HepG2 (cell line): ENCODE results near the gene ALOXE3. TPM values are rescaled to one million over a fixed set of nuclear protein-coding genes. Genes with fewer than 3 reads are reported as not detected.

ENCODE experiments used
- ATAC-seq: fragments of 200-7000 bp; cut with Tn5 transposase; 3 replicates; pipeline ENCODE4 v1.9.1; 2020; ENCODE audit warnings: mild to moderate bottlenecking, moderate library complexity
- BruUV-seq: library from RNA; stranded (reverse); fragments of 400-500 nt; replicated peaks from 2 replicates; lab custom pipeline; 2021; lab: Mats Ljungman, UMichigan
- CTCF ChIA-PET: fragments of 300-600 bp; formaldehyde crosslinking; extraction: SDS; loops from one replicate; lab custom pipeline; 2021; ENCODE audit warnings: low total read pairs, inconsistent platforms, low intra/inter-chr PET ratio; lab: Yijun Ruan, JAX
- POLR2A ChIA-PET: fragments of 350-600 bp; sonication (Branson Sonifier 250); formaldehyde crosslinking; loops from one replicate; lab custom pipeline; 2020; ENCODE audit warnings: antibody characterized with exemption, inconsistent platforms; lab: Yijun Ruan, JAX
- DNase-seq: peaks from one replicate; pipeline ENCODE4 v3.0.0-alpha.2; 2015; ENCODE audit warnings: low spot score
- FAIRE-seq: peaks from 3 replicates; lab custom pipeline; 2011; peaks lifted over from hg19 to GRCh38; lab: Jason Lieb, UNC
- H2AFZ ChIP-seq: one replicate; pipeline ENCODE4 v1.6.1; 2011; ENCODE audit warnings: low read length, inconsistent platforms
- H3K27ac ChIP-seq: fragments of 300-600 bp; 3 replicates; pipeline ENCODE4 v1.8.0; 2011; ENCODE audit warnings: mixed run types, mild to moderate bottlenecking, mixed read lengths, low read length, inconsistent platforms; ENCODE audit not compliant: insufficient read depth; ENCODE audit errors: extremely low read length
- H3K27me3 ChIP-seq, 2 experiments: fragments of 200-600 bp in 1 of 2; 2 replicates in 1 of 2; 3 replicates in 1 of 2; pipeline versions ENCODE4 v1.6.0 to v1.8.0; 2011; ENCODE audit warnings: low read length in 2 of 2, mild to moderate bottlenecking in 2 of 2, moderate library complexity in 2 of 2, inconsistent platforms in 1 of 2; ENCODE audit not compliant: insufficient read depth in 2 of 2, control insufficient read depth in 1 of 2
- H3K36me3 ChIP-seq, 2 experiments: fragments of 200-600 bp in 1 of 2; replicated peaks in 1 of 2; 2 replicates in 1 of 2; 3 replicates in 1 of 2; pipeline versions ENCODE4 v1.5.1 to v1.8.0; 2011; ENCODE audit warnings: low read length in 2 of 2, inconsistent platforms in 1 of 2; ENCODE audit not compliant: insufficient read depth in 2 of 2, control insufficient read depth in 1 of 2
- H3K4me1 ChIP-seq: 2 replicates; pipeline ENCODE4 v1.5.1; 2012; ENCODE audit warnings: low read length, inconsistent platforms; ENCODE audit not compliant: insufficient read depth
- H3K4me2 ChIP-seq: 2 replicates; pipeline ENCODE4 v1.6.0; 2011; ENCODE audit warnings: low read depth, low read length, inconsistent platforms
- H3K4me3 ChIP-seq, 3 experiments: fragments of 200-600 bp in 1 of 3; sonication (generic), shearing (Covaris generic) in 1 of 3; replicated peaks in 1 of 3; 2 replicates each; pipeline ENCODE4 v1.5.1; 2011 to 2016; ENCODE audit warnings: low read length in 3 of 3, inconsistent platforms in 2 of 3, low read depth in 2 of 3, mild to moderate bottlenecking in 2 of 3, control low read depth in 1 of 3, mixed read lengths in 1 of 3; ENCODE audit not compliant: insufficient read depth in 1 of 3
- H3K79me2 ChIP-seq: one replicate; pipeline ENCODE4 v1.6.1; 2011; ENCODE audit warnings: low read length, inconsistent platforms; ENCODE audit not compliant: insufficient read depth
- H3K9ac ChIP-seq: 2 replicates; pipeline ENCODE4 v1.6.0; 2011; ENCODE audit warnings: mild to moderate bottlenecking, low read depth, low read length, inconsistent platforms; ENCODE audit not compliant: insufficient read depth
- H3K9me3 ChIP-seq: 2 replicates; pipeline ENCODE4 v1.5.1; 2012; ENCODE audit warnings: mild to moderate bottlenecking, low read length
- H4K20me1 ChIP-seq: 2 replicates; pipeline ENCODE4 v1.6.0; 2011; ENCODE audit warnings: inconsistent platforms, mild to moderate bottlenecking, low read length, moderate library complexity; ENCODE audit not compliant: insufficient read depth
- ARNT2 ChIP-seq: sonication (generic); formaldehyde crosslinking; IDR thresholded peaks from 2 replicates; pipeline ENCODE4 v1.8.0; 2022; ENCODE audit warnings: mild to moderate bottlenecking, low read depth, missing genetic modification reagents, moderate library complexity
- CBFB ChIP-seq: sonication (generic); formaldehyde crosslinking; IDR thresholded peaks from 2 replicates; pipeline ENCODE4 v1.4.0; 2020; ENCODE audit warnings: missing genetic modification reagents
- JUNB ChIP-seq: sonication (generic); formaldehyde crosslinking; IDR thresholded peaks from 2 replicates; pipeline ENCODE4 v1.8.0; 2022; ENCODE audit warnings: missing genetic modification reagents, mild to moderate bottlenecking, borderline replicate concordance
- PHF8 ChIP-seq: sonication (generic); formaldehyde crosslinking; IDR thresholded peaks from 2 replicates; pipeline ENCODE4 v1.5.0; 2020; ENCODE audit warnings: missing genetic modification reagents
- POGZ ChIP-seq: sonication (generic); formaldehyde crosslinking; IDR thresholded peaks from 2 replicates; pipeline ENCODE4 v1.4.0; 2020; ENCODE audit warnings: mild to moderate bottlenecking, missing genetic modification reagents
- POLR2G ChIP-seq: fragments of 200-400 bp; formaldehyde crosslinking; IDR thresholded peaks from 2 replicates; pipeline ENCODE4 v1.6.1; 2018; ENCODE audit warnings: mild to moderate bottlenecking, low read depth, low read length, moderate library complexity
- SOX6 ChIP-seq, 2 experiments: fragments of 450-650 bp in 1 of 2; sonication (generic) in 1 of 2; formaldehyde crosslinking in 1 of 2; IDR thresholded peaks; 2 replicates each; pipeline versions ENCODE4 v1.4.0 to v1.6.1; 2017 to 2020; ENCODE audit warnings: antibody characterized with exemption in 1 of 2, mild to moderate bottlenecking in 1 of 2, missing genetic modification reagents in 1 of 2
- TOE1 ChIP-seq: sonication (generic); formaldehyde crosslinking; IDR thresholded peaks from 2 replicates; pipeline ENCODE4 v1.4.0; 2020; ENCODE audit warnings: mild to moderate bottlenecking, missing genetic modification reagents
- ZNF296 ChIP-seq: sonication (generic); formaldehyde crosslinking; conservative IDR thresholded peaks from 2 replicates; pipeline ENCODE4 v1.5.0; 2020; ENCODE audit warnings: mild to moderate bottlenecking, missing genetic modification reagents
- ZNF317 ChIP-seq: sonication (generic); formaldehyde crosslinking; IDR thresholded peaks from 2 replicates; pipeline ENCODE4 v1.5.0; 2020; ENCODE audit warnings: mild to moderate bottlenecking, missing genetic modification reagents
- ZNF484 ChIP-seq: sonication (generic); formaldehyde crosslinking; IDR thresholded peaks from 2 replicates; pipeline ENCODE4 v1.5.1; 2020; ENCODE audit warnings: mild to moderate bottlenecking, low read depth, missing genetic modification reagents, borderline replicate concordance
- ZNF605 ChIP-seq: sonication (generic); formaldehyde crosslinking; IDR thresholded peaks from 2 replicates; pipeline ENCODE4 v1.8.0; 2022; ENCODE audit warnings: mild to moderate bottlenecking, missing genetic modification reagents
- ZZZ3 ChIP-seq: sonication (generic); formaldehyde crosslinking; IDR thresholded peaks from 2 replicates; pipeline ENCODE4 v1.4.0; 2020; ENCODE audit warnings: missing genetic modification reagents, mild to moderate bottlenecking, borderline replicate concordance
- WGBS: methylation state at CpG from one replicate; pipeline ENCODE4 v1.1.6; 2017; ENCODE audit warnings: low lambda C conversion rate; 5-methylcytosine and 5-hydroxymethylcytosine counted together
- in situ Hi-C: cut with HindIII; loops from 2 replicates; pipeline ENCODE4 v1.10.0; 2017; ENCODE audit warnings: low pct_unique_long_range_greater_than_20kb; ENCODE audit not compliant: extremely low pct_ligation_motif_present
- intact Hi-C: fragments of 100-400 bp; cut with micrococcal nuclease; formaldehyde crosslinking; loops from one replicate; pipeline ENCODE4 v1.10.0; 2022; ENCODE audit not compliant: unreplicated experiment
- polyA plus RNA-seq, 8 experiments: library from polyadenylated mRNA; depleted of rRNA in 3 of 8; stranded (reverse) in 7 of 8; unstranded in 1 of 8; fragments of >200 nt; fragmentation: Illumina TruSeq in 4 of 8; extraction: Trizol in 4 of 8; gene quantifications; 2 replicates each; pipeline versions ENCODE4 v1.2.1 to v1.2.3, GENCODE V29; 2011 to 2016; ENCODE audit warnings: low read depth in 4 of 8, missing spikeins in 1 of 8, mixed read lengths in 1 of 8; ENCODE audit not compliant: insufficient read depth in 1 of 8
- total RNA-seq, 5 experiments: library from RNA; depleted of rRNA; stranded (reverse); fragments of >200 nt; fragmentation: Illumina TruSeq; extraction: Trizol; gene quantifications; 2 replicates each; pipeline ENCODE4 v1.2.3, GENCODE V29; 2016; ENCODE audit warnings: low read depth in 1 of 5
- TF ChIP-seq, protein P1 (sequence below): sonication (generic); formaldehyde crosslinking; IDR thresholded peaks from 2 replicates; pipeline ENCODE4 v1.4.0; 2020; ENCODE audit warnings: mild to moderate bottlenecking, missing genetic modification reagents
- TF ChIP-seq, protein P2 (sequence below): IDR thresholded peaks from 2 replicates; pipeline ENCODE4 v1.6.1; 2012; ENCODE audit warnings: low read depth, low read length, improper control_type of control experiment
- TF ChIP-seq, protein P3 (sequence below): sonication (generic); formaldehyde crosslinking; IDR thresholded peaks from 2 replicates; pipeline ENCODE4 v1.8.0; 2022; ENCODE audit warnings: missing genetic modification reagents, mild to moderate bottlenecking, moderate library complexity, borderline replicate concordance

Gene ALOXE3
- total and polyA plus RNA-seq, 2 of the 13 experiments (the other 11 are each of a cell fraction or from before 2014, with no cell fraction given) = 0.07 TPM; not detected in 1

DNA sequence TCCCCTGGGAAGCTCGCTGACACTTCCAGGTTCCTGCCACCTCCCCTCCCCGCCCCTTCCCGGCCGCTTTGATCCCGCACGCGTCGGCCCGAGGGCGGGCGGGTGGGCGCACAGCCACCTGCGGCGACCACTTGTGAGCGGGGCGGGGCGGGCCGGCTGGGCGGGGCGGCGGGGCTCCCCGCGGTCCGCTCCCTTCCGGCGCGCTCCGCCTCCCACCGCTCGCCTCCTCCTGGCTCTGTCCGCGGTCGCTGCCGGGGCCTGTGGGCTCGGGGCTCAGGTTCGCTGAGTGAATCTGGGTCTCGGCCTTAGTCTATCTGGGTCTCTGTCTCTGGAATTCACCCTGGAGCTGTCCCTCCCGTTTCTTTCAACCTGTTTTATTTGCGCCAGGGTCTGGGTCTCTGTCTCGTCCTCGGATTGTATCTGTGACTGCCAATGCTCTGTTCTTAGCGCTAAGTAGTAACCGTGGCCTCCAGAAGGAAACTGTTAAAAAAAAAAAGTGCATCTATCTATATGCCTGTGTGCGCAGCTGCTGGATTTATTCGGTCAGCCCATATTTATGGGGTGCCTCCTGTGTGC, 8.3 kb upstream of the ALOXE3 start (continued):
- TF ChIP-seq, protein P1, sequence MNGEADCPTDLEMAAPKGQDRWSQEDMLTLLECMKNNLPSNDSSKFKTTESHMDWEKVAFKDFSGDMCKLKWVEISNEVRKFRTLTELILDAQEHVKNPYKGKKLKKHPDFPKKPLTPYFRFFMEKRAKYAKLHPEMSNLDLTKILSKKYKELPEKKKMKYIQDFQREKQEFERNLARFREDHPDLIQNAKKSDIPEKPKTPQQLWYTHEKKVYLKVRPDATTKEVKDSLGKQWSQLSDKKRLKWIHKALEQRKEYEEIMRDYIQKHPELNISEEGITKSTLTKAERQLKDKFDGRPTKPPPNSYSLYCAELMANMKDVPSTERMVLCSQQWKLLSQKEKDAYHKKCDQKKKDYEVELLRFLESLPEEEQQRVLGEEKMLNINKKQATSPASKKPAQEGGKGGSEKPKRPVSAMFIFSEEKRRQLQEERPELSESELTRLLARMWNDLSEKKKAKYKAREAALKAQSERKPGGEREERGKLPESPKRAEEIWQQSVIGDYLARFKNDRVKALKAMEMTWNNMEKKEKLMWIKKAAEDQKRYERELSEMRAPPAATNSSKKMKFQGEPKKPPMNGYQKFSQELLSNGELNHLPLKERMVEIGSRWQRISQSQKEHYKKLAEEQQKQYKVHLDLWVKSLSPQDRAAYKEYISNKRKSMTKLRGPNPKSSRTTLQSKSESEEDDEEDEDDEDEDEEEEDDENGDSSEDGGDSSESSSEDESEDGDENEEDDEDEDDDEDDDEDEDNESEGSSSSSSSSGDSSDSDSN = peak; percentile 41; the same call in 1 of the 2 replicates
- TF ChIP-seq, protein P2, sequence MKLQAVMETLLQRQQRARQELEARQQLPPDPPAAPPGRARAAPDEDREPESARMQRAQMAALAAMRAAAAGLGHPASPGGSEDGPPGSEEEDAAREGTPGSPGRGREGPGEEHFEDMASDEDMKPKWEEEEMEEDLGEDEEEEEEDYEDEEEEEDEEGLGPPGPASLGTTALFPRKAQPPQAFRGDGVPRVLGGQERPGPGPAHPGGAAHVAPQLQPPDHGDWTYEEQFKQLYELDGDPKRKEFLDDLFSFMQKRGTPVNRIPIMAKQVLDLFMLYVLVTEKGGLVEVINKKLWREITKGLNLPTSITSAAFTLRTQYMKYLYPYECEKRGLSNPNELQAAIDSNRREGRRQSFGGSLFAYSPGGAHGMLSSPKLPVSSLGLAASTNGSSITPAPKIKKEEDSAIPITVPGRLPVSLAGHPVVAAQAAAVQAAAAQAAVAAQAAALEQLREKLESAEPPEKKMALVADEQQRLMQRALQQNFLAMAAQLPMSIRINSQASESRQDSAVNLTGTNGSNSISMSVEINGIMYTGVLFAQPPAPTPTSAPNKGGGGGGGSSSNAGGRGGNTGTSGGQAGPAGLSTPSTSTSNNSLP = no peak
- TF ChIP-seq JUNB (CRISPR knock-in tag) (no peak), POLR2G (no peak), CBFB (CRISPR knock-in tag) (no peak)

DNA sequence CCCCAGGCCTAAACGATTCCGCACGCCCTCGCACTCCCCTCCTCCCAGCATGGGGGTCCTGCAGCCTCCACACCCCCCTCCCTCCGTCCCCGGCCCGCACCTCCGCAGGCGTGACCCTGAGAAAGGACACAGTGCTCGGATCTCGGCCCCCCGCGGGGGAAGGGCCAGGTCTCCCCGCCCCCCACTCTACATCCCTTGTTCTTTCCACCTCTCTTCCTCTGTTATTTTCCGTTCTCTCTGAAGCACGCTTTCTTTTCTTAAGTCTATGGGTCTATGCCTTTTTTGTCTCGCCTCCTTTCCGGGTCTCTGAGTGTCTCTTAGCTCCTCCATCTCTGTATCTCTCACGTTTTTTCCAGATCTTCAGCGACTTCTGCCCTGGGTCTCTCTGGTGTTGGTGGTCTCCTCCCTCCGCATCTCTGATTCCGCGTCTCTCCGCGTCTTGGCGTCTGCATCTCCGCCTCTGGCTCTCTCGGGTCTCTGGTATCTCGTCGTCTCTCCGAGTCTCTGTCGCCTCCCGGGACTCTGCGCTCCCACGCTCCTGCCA, 7.7 kb upstream of the ALOXE3 start:
- ATAC-seq (no peak), FAIRE-seq (no peak), DNase-seq (no peak)
- H3K4me3 ChIP-seq = peak overlapping the region; percentile 58 to 95 (median 68)
- no peaks in the 10 kb centered on the region for H3K9me3 ChIP-seq
- peaks cover 46% of the 10 kb centered on the region for H3K4me1 ChIP-seq
- peaks cover 3% of the 10 kb centered on the region; the same call in 1 of the 2 replicates for H4K20me1 ChIP-seq
- intact Hi-C loops = loop anchor here (2.0 kb wide), 1 partner anchor 13 kb away; no protein-coding TSS in a partner anchor
- no TSS peak for BruUV-seq
- peak overlapping the region; percentile 71 for H2AFZ ChIP-seq
- in situ Hi-C loops = loop anchor here (10.0 kb wide), 1 partner anchor 59 kb away; no protein-coding TSS in a partner anchor
- H3K36me3 ChIP-seq = no peaks in the 10 kb centered on the region
- peaks cover 5 to 43% of the 10 kb centered on the region in 2 experiments for H3K27me3 ChIP-seq
- CTCF ChIA-PET = no interaction called here
- H3K79me2 ChIP-seq = no peaks in the 10 kb centered on the region
- peak overlapping the region; percentile 100 for H3K4me2 ChIP-seq
- H3K27ac ChIP-seq = no peak overlapping the region
- under 1% methylated on average over 35 of the region's 35 CpGs for WGBS
- POLR2A ChIA-PET = interaction anchor here (1.0 to 1.9 kb wide), 4 partner anchors 8 to 284 kb away, joined by 4 to 11 read pairs (median 4); partner anchors contain the start of gene ALOXE3
- H3K9ac ChIP-seq = peak overlapping the region; percentile 26; the same call in 1 of the 2 replicates
- TF ChIP-seq, protein P3, sequence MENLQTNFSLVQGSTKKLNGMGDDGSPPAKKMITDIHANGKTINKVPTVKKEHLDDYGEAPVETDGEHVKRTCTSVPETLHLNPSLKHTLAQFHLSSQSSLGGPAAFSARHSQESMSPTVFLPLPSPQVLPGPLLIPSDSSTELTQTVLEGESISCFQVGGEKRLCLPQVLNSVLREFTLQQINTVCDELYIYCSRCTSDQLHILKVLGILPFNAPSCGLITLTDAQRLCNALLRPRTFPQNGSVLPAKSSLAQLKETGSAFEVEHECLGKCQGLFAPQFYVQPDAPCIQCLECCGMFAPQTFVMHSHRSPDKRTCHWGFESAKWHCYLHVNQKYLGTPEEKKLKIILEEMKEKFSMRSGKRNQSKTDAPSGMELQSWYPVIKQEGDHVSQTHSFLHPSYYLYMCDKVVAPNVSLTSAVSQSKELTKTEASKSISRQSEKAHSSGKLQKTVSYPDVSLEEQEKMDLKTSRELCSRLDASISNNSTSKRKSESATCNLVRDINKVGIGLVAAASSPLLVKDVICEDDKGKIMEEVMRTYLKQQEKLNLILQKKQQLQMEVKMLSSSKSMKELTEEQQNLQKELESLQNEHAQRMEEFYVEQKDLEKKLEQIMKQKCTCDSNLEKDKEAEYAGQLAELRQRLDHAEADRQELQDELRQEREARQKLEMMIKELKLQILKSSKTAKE (CRISPR knock-in tag) = no peak
- TF ChIP-seq ZNF605 (CRISPR knock-in tag) = no peak; the same call in 1 of the 2 replicates
- 0 out of 2 replicates have a peak, but pooled peaks have one; percentile 4 for TF ChIP-seq PHF8 (CRISPR knock-in tag)
- TF ChIP-seq ZNF296 (CRISPR knock-in tag) = 0 out of 2 replicates have a peak, but pooled peaks have one; percentile 4
- no peak for TF ChIP-seq ARNT2 (CRISPR knock-in tag)
- no peak for TF ChIP-seq ZNF484 (CRISPR knock-in tag)
- TF ChIP-seq ZNF317 (CRISPR knock-in tag) = no peak
- TF ChIP-seq SOX6 (IDR thresholded peaks at IDR 0.05) = no peak
- TF ChIP-seq SOX6 (CRISPR knock-in tag; IDR thresholded peaks at IDR 0.05) = no peak
- TF ChIP-seq POGZ = no peak
- no peak for TF ChIP-seq ZZZ3 (CRISPR knock-in tag)
- no peak for TF ChIP-seq TOE1 (CRISPR knock-in tag)
